ENCODE results near the gene PRDM15.

The PRDM15 gene

GRCh38 chr21:41802198-41802584 lies 77.0 kb downstream of the PRDM15 start:
- ChIA-PET POLR2A (no interaction called here), CTCF (interaction anchor here (1.3 to 3.5 kb wide), 2 partner anchors 13 to 15 kb away, joined by 3 to 22 read pairs; no protein-coding TSS in a partner anchor)
- no peak for TF ChIP-seq CTCF (IDR thresholded peaks at IDR 0.05; ENCODE audit: insufficient read depth, low read length, missing control alignments)
- DNase-seq (ENCODE audit: low read depth, low spot score) = no peak
- H3K4me3 ChIP-seq (ENCODE audit: low read depth, low read length) = no peak overlapping the region

GRCh38 chr21:41801321-41802197 lies 77.6 kb downstream of the PRDM15 start:
- ChIA-PET CTCF (interaction anchor here (1.3 to 3.5 kb wide), 2 partner anchors 12 to 16 kb away, joined by 3 to 22 read pairs; no protein-coding TSS in a partner anchor), POLR2A (no interaction called here)
- no peak for DNase-seq (ENCODE audit: low read depth, low spot score)
- H3K4me3 ChIP-seq (ENCODE audit: low read depth, low read length) = no peak overlapping the region
- no peak for TF ChIP-seq CTCF (IDR thresholded peaks at IDR 0.05; ENCODE audit: insufficient read depth, low read length, missing control alignments)

- TF ChIP-seq CTCF (IDR thresholded peaks at IDR 0.05; ENCODE audit: insufficient read depth, low read length, missing control alignments) = no peak
- ChIA-PET POLR2A (no interaction called here), CTCF (interaction anchor here (1.0 to 3.5 kb wide), 3 partner anchors 11 to 24 kb away, joined by 3 to 22 read pairs (median 4); no protein-coding TSS in a partner anchor)
- DNase-seq (ENCODE audit: low read depth, low spot score) = no peak
- no peak overlapping the region for H3K4me3 ChIP-seq (ENCODE audit: low read depth, low read length)
Measured at GRCh38 chr21:41800425-41801320, 78.5 kb downstream of the PRDM15 start.

- TF ChIP-seq CTCF (IDR thresholded peaks at IDR 0.05; ENCODE audit: insufficient read depth, low read length, missing control alignments) = no peak
- CTCF ChIA-PET = interaction anchor here (1.0 to 3.5 kb wide), 2 partner anchors 17 to 23 kb away, joined by 4 to 22 read pairs; no protein-coding TSS in a partner anchor
- H3K4me3 ChIP-seq (ENCODE audit: low read depth, low read length) = no peak overlapping the region
- no peak for DNase-seq (ENCODE audit: low read depth, low spot score)
- POLR2A ChIA-PET = no interaction called here
Measured at GRCh38 chr21:41799763-41800162, 79.4 kb downstream of the PRDM15 start.

- TF ChIP-seq CTCF (IDR thresholded peaks at IDR 0.05; ENCODE audit: insufficient read depth, low read length, missing control alignments) = no peak
- H3K4me3 ChIP-seq (ENCODE audit: low read depth, low read length) = no peak overlapping the region
- CTCF ChIA-PET = no interaction called here
- POLR2A ChIA-PET = no interaction called here
- no peak for DNase-seq (ENCODE audit: low read depth, low spot score)
Measured at GRCh38 chr21:41798326-41798725, 80.8 kb downstream of the PRDM15 start.

Data from AG04449 (cell line).